B cell (primary cell): ENCODE data around the gene CCSAP. TPM values are rescaled to one million over a fixed set of nuclear protein-coding genes. Genes with fewer than 3 reads are reported as not detected.

Experiments used
- ATAC-seq: fragments of 200-7000 bp; cut with Tn5 transposase; one replicate; pipeline ENCODE4 v1.10.0; 2021; ENCODE audit warnings: low read depth, mild to moderate bottlenecking, moderate number of reproducible peaks, moderate library complexity
- CTCF ChIA-PET: fragments of 350-600 bp; sonication (Branson Sonifier 250); formaldehyde crosslinking; loops from one replicate; lab custom pipeline; 2021; ENCODE audit warnings: antibody characterized with exemption, inconsistent platforms; lab: Charles Lee
- POLR2A ChIA-PET: fragments of 350-600 bp; sonication (Branson Sonifier 250); formaldehyde crosslinking; loops from one replicate; lab custom pipeline; 2021; ENCODE audit warnings: antibody characterized with exemption; lab: Charles Lee
- DNase-seq: peaks from one replicate; pipeline ENCODE4 v3.0.0; 2013
- H2AFZ ChIP-seq: 2 replicates; pipeline ENCODE4 v1.6.1; 2012; ENCODE audit warnings: mild to moderate bottlenecking, low read depth, low read length; ENCODE audit not compliant: insufficient read depth, poor library complexity, severe bottlenecking
- H3K27ac ChIP-seq, 2 donors: 1 replicate in 1 of 2; 2 replicates in 1 of 2; pipeline ENCODE4 v1.5.1; 2012 to 2013; ENCODE audit warnings: low read length in 2 of 2, mild to moderate bottlenecking in 2 of 2, moderate library complexity in 1 of 2
- H3K27me3 ChIP-seq, 4 experiments: fragments of 200-600 bp in 1 of 4; sonication (generic) in 1 of 4; replicated peaks in 1 of 4; 1 replicate in 2 of 4; 2 replicates in 2 of 4; pipeline versions ENCODE4 v1.6.1 to v1.7.0; 2013 to 2016; ENCODE audit warnings: low read length in 3 of 4, mild to moderate bottlenecking in 2 of 4, mixed read lengths in 1 of 4, moderate library complexity in 1 of 4; ENCODE audit not compliant: insufficient read depth in 4 of 4, control insufficient read depth in 3 of 4; ENCODE audit errors: control extremely low read depth in 1 of 4
- H3K36me3 ChIP-seq, 2 experiments: replicated peaks in 1 of 2; 1 replicate in 1 of 2; 2 replicates in 1 of 2; pipeline versions ENCODE4 v1.6.1 to v1.7.1; 2013; ENCODE audit warnings: low read length in 1 of 2; ENCODE audit not compliant: insufficient read depth in 2 of 2, control insufficient read depth in 1 of 2; ENCODE audit errors: control extremely low read depth in 1 of 2, extremely low read depth in 1 of 2
- H3K4me1 ChIP-seq, 2 donors: fragments of 200-600 bp in 1 of 2; sonication (generic) in 1 of 2; 1 replicate in 1 of 2; 2 replicates in 1 of 2; pipeline versions ENCODE4 v1.5.1 to v1.6.1; 2013 to 2017; ENCODE audit warnings: low read length in 2 of 2; ENCODE audit not compliant: control insufficient read depth in 2 of 2, insufficient read depth in 2 of 2
- H3K4me2 ChIP-seq: replicated peaks from 2 replicates; pipeline ENCODE3; 2012; ENCODE audit warnings: mild to moderate bottlenecking, low read depth, low read length; ENCODE audit not compliant: poor library complexity, severe bottlenecking
- H3K4me3 ChIP-seq, 5 experiments: fragments of 200-600 bp in 1 of 5; sonication (generic) in 1 of 5; 1 replicate in 3 of 5; 2 replicates in 2 of 5; pipeline versions ENCODE4 v1.5.1 to v1.7.0; 2011 to 2016; ENCODE audit warnings: low read length in 4 of 5, mild to moderate bottlenecking in 4 of 5, low read depth in 2 of 5, control low read depth in 1 of 5, moderate library complexity in 1 of 5; ENCODE audit not compliant: insufficient read depth in 1 of 5; ENCODE audit errors: control extremely low read depth in 1 of 5, extremely low read depth in 1 of 5
- H3K79me2 ChIP-seq: fragments of 200-600 bp; sonication (generic); one replicate; pipeline ENCODE4 v1.6.0; 2016; ENCODE audit warnings: low read length; ENCODE audit not compliant: control insufficient read depth, insufficient read depth
- H3K9ac ChIP-seq: fragments of 200-600 bp; sonication (generic); 2 replicates; pipeline ENCODE4 v1.6.1; 2017; ENCODE audit warnings: mild to moderate bottlenecking, low read length, moderate library complexity
- H3K9me3 ChIP-seq, 3 donors: one replicate each; pipeline versions ENCODE4 v1.6.1 to v1.7.1; 2013; ENCODE audit warnings: low read length in 2 of 3; ENCODE audit not compliant: control insufficient read depth in 2 of 3, insufficient read depth in 1 of 3; ENCODE audit errors: control extremely low read depth in 1 of 3
- H4K20me1 ChIP-seq: 2 replicates; pipeline ENCODE4 v1.6.0; 2012; ENCODE audit warnings: mild to moderate bottlenecking, low read length; ENCODE audit not compliant: insufficient read depth, control insufficient read depth, poor library complexity, severe bottlenecking
- H3K27ac Mint-ChIP-seq: one replicate; pipeline ENCODE4 v1.8.0; 2021; ENCODE audit warnings: mixed read lengths
- H3K27me3 Mint-ChIP-seq: one replicate; pipeline ENCODE4 v1.8.0; 2021; ENCODE audit warnings: mixed read lengths
- H3K4me1 Mint-ChIP-seq: one replicate; pipeline ENCODE4 v1.8.0; 2021; ENCODE audit warnings: mixed read lengths
- H3K4me3 Mint-ChIP-seq: one replicate; pipeline ENCODE4 v1.8.0; 2021; ENCODE audit warnings: mixed read lengths
- H3K9me3 Mint-ChIP-seq: one replicate; pipeline ENCODE4 v1.8.0; 2022; ENCODE audit warnings: mixed read lengths; ENCODE audit not compliant: insufficient read depth
- EZH2 ChIP-seq: IDR thresholded peaks from 2 replicates; pipeline ENCODE4 v1.6.1; 2012; ENCODE audit warnings: borderline replicate concordance, low read depth, mild to moderate bottlenecking, moderate library complexity, low read length; ENCODE audit not compliant: insufficient read depth, poor library complexity, severe bottlenecking
- WGBS: methylation state at CpG from one replicate; pipeline ENCODE4 v1.1.5; 2013; ENCODE audit warnings: missing lambda C conversion rate; ENCODE audit not compliant: insufficient coverage; 5-methylcytosine and 5-hydroxymethylcytosine counted together
- intact Hi-C: fragments of 100-400 bp; cut with micrococcal nuclease; formaldehyde crosslinking; loops from one replicate; pipeline ENCODE4 v1.10.0; 2022
- polyA plus RNA-seq: library from polyadenylated mRNA; depleted of rRNA; stranded (reverse); fragments of >200 nt; gene quantifications from 2 replicates; pipeline ENCODE4 v1.2.3, GENCODE V29; 2012
- total RNA-seq, 2 donors: library from RNA; stranded (reverse); fragments of 120-200 nt in 1 of 2; gene quantifications; 1 replicate in 1 of 2; 2 replicates in 1 of 2; pipeline versions ENCODE4 v1.2.3 to v1.2.4, GENCODE V29; 2013 to 2022
- TF ChIP-seq, protein P1 (sequence below): fragments of 200-600 bp; IDR thresholded peaks from one replicate; pipeline ENCODE4 v1.8.0; 2022; ENCODE audit warnings: antibody characterized with exemption, mild to moderate bottlenecking

CCSAP gene
- total and polyA plus RNA-seq, 2 donors (not counting 1 experiment from before 2014, with no cell fraction given): 3.3 to 15.8 TPM

DNA sequence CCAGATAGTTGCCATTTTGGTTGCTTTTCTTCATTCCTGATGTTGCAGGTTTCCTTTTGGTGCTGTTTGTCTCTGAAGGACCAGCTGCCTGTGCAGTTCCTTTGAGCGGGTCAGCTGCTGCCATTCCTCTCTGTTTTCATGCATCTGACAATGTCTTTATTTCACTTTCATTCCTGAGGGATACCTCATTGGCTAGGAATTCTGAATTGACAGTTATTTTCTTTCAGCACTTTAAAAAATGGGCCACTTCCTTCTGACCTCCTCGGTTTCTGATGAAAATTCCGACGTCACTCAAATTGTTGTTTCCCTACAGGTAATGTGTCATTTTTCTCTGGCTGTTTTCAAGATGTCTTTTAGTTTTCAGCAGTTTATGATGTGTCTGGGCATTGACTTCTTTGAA is 24.8 kb downstream of the CCSAP start:
- Histone ChIP-seq H3K4me2 (no peak overlapping the region), H4K20me1 (no peaks in the 10 kb centered on the region), H3K9me3 (no peaks in the 10 kb centered on the region), H3K27ac (no peak overlapping the region), H3K79me2 (no peaks in the 10 kb centered on the region), H3K4me1 (no peaks in the 10 kb centered on the region), H3K4me3 (no peak overlapping the region), H3K9ac (no peak overlapping the region), H3K36me3 (peaks cover 0 to 7% of the 10 kb centered on the region in 2 experiments), H2AFZ (no peak overlapping the region), H3K27me3 (no peaks in the 10 kb centered on the region)
- CTCF ChIA-PET: no interaction called here
- 96% methylated on average over 3 of the region's 4 CpGs for WGBS
- no peaks in the 10 kb centered on the region for H3K27me3 Mint-ChIP-seq
- no peak overlapping the region for H3K4me3 Mint-ChIP-seq
- intact Hi-C loops: no loop called here
- DNase-seq (no peak), ATAC-seq (no peak)
- TF ChIP-seq, protein P1, sequence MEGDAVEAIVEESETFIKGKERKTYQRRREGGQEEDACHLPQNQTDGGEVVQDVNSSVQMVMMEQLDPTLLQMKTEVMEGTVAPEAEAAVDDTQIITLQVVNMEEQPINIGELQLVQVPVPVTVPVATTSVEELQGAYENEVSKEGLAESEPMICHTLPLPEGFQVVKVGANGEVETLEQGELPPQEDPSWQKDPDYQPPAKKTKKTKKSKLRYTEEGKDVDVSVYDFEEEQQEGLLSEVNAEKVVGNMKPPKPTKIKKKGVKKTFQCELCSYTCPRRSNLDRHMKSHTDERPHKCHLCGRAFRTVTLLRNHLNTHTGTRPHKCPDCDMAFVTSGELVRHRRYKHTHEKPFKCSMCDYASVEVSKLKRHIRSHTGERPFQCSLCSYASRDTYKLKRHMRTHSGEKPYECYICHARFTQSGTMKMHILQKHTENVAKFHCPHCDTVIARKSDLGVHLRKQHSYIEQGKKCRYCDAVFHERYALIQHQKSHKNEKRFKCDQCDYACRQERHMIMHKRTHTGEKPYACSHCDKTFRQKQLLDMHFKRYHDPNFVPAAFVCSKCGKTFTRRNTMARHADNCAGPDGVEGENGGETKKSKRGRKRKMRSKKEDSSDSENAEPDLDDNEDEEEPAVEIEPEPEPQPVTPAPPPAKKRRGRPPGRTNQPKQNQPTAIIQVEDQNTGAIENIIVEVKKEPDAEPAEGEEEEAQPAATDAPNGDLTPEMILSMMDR: no peak
- TF ChIP-seq EZH2: no peak
- H3K9me3 Mint-ChIP-seq: no peaks in the 10 kb centered on the region
- no peak overlapping the region for H3K27ac Mint-ChIP-seq
- no peaks in the 10 kb centered on the region for H3K4me1 Mint-ChIP-seq
- POLR2A ChIA-PET: no interaction called here

DNA sequence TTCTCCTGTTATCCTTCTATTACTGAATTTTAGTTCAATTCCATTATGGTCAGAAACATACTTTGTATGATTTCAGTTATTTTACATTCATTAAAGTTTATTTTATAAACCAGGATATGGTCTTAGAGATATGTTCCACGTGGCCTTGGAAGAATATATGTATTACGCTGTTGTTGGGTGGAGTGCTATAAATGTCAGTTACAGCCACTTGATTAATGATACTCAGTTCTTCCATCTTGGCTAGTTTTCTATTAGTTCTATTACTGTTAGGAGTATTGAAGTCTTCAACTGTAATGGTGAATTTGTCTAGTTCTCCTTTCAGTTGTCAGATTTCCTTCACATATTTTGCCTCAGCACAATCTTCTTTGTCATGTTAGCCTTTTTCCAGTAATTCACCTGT is 26.7 kb downstream of the CCSAP start:
- no peak overlapping the region for H3K27ac ChIP-seq
- H3K9me3 ChIP-seq: no peaks in the 10 kb centered on the region
- CTCF ChIA-PET: interaction anchor here (1.1 kb wide), 1 partner anchor 15 kb away, joined by 3 read pairs; no protein-coding TSS in a partner anchor
- Mint-ChIP-seq H3K27me3 (no peaks in the 10 kb centered on the region), H3K9me3 (no peaks in the 10 kb centered on the region), H3K4me3 (no peak overlapping the region), H3K27ac (no peak overlapping the region), H3K4me1 (no peaks in the 10 kb centered on the region)
- H2AFZ ChIP-seq: no peak overlapping the region
- H3K4me3 ChIP-seq: no peak overlapping the region
- intact Hi-C loops: no loop called here
- H3K4me1 ChIP-seq: no peaks in the 10 kb centered on the region
- no peaks in the 10 kb centered on the region for H3K79me2 ChIP-seq
- no peak for ATAC-seq
- no peak for DNase-seq
- H4K20me1 ChIP-seq: no peaks in the 10 kb centered on the region
- no peak overlapping the region for H3K4me2 ChIP-seq
- TF ChIP-seq, protein P1: no peak
- no peak for TF ChIP-seq EZH2
- no peak overlapping the region for H3K9ac ChIP-seq
- no peaks in the 10 kb centered on the region for H3K36me3 ChIP-seq
- H3K27me3 ChIP-seq: no peaks in the 10 kb centered on the region
- WGBS: no CpG with 5 or more reads among the region's 2 CpGs
- POLR2A ChIA-PET: no interaction called here
